SU-DHL-6 (cell line): Measurements from ENCODE around the gene P4HB.

ENCODE experiments used
- H2AFZ ChIP-seq: fragments of 200-600 bp; sonication (generic); 2 replicates; pipeline ENCODE4 v1.6.1; 2014; ENCODE audit warnings: low read depth, mild to moderate bottlenecking, moderate library complexity, mixed read lengths, antibody characterized with exemption, low read length; ENCODE audit not compliant: severe bottlenecking
- H3F3A ChIP-seq: fragments of 200-600 bp; shearing (Covaris generic); 2 replicates; pipeline ENCODE4 v1.6.0; 2016; ENCODE audit warnings: antibody characterized with exemption, mild to moderate bottlenecking; ENCODE audit not compliant: insufficient read depth
- H3K27ac ChIP-seq: fragments of 200-600 bp; sonication (generic); 2 replicates; pipeline ENCODE4 v1.5.1; 2016; ENCODE audit warnings: low read depth, mild to moderate bottlenecking, low read length, moderate library complexity, mixed read lengths
- H3K27me3 ChIP-seq: fragments of 200-600 bp; sonication (generic), shearing (Covaris generic); 2 replicates; pipeline ENCODE4 v1.6.0; 2014; ENCODE audit warnings: mild to moderate bottlenecking, low read length
- H3K36me3 ChIP-seq: fragments of 200-600 bp; sonication (generic); 2 replicates; pipeline ENCODE4 v1.6.1; 2014; ENCODE audit warnings: mild to moderate bottlenecking, low read length, mixed read lengths
- H3K4me2 ChIP-seq: fragments of 300-600, 200-600 bp; shearing (Covaris generic), sonication (generic); 2 replicates; pipeline ENCODE4 v1.6.0; 2014; ENCODE audit warnings: low read length, low read depth, mild to moderate bottlenecking; ENCODE audit not compliant: poor library complexity, severe bottlenecking
- H3K4me3 ChIP-seq: fragments of 200-600 bp; sonication (generic); 2 replicates; pipeline ENCODE4 v1.5.1; 2014; ENCODE audit warnings: antibody characterized with exemption, low read length, mild to moderate bottlenecking, mixed read lengths; ENCODE audit not compliant: insufficient read depth, poor library complexity, severe bottlenecking
- H3K79me2 ChIP-seq: fragments of 200-600 bp; sonication (generic); 2 replicates; pipeline ENCODE4 v1.6.1; 2014; ENCODE audit warnings: mild to moderate bottlenecking, low read length, moderate library complexity; ENCODE audit not compliant: insufficient read depth
- H3K9ac ChIP-seq: fragments of 200-600 bp; sonication (generic); 2 replicates; pipeline ENCODE4 v1.7.0; 2014; ENCODE audit warnings: mild to moderate bottlenecking, low read length
- H3K9me2 ChIP-seq: fragments of 200-600 bp; sonication (generic); replicated peaks from 2 replicates; pipeline ENCODE4 v1.6.1; 2014; ENCODE audit warnings: low read length; ENCODE audit not compliant: insufficient read depth
- H3K9me3 ChIP-seq: fragments of 200-600 bp; sonication (generic); 2 replicates; pipeline ENCODE4 v1.6.1; 2014; ENCODE audit warnings: low read length, mixed read lengths; ENCODE audit not compliant: insufficient read depth
- H4K20me1 ChIP-seq: fragments of 200-600 bp; sonication (generic); 2 replicates; pipeline ENCODE4 v1.6.1; 2014; ENCODE audit warnings: low read depth, mild to moderate bottlenecking, antibody characterized with exemption, low read length, moderate library complexity, mixed read lengths
- EZH2phosphoT487 ChIP-seq: fragments of 200-600 bp; sonication (generic), shearing (Covaris generic); conservative IDR thresholded peaks from 2 replicates; pipeline ENCODE4 v1.6.1; 2018; ENCODE audit warnings: mild to moderate bottlenecking, antibody characterized with exemption, low read length, moderate library complexity, mixed read lengths
- TF ChIP-seq, protein P1 (sequence below): fragments of 200-600 bp; sonication (generic); IDR thresholded peaks from one replicate; pipeline ENCODE4 v1.5.1; 2017; ENCODE audit warnings: antibody characterized with exemption, mild to moderate bottlenecking, low read length, moderate library complexity; ENCODE audit not compliant: insufficient read depth, poor library complexity, severe bottlenecking

The P4HB gene

DNA sequence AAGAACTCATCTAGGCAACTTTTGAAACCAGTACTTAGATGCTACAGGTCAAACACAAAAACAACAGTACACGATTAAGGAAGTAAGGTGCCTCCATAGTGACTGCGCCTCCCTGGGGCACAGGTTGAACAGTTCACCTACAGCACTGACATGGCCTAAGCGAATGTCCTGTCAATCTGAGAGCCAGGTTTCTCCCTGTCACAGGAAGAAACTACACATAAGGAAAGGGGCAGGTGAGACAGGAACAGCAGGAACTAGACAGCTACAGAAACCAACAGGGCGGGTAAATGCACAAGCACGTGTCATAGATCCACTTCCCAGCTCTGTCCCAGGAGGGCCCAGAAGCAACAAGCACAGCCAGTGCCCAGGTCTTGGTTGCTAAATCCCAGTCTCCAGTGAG lies 18.8 kb upstream of the P4HB start:
- Histone ChIP-seq H3K4me2 (no peak overlapping the region), H3F3A (peaks cover 28% of the 10 kb centered on the region), H4K20me1 (no peaks in the 10 kb centered on the region), H3K27me3 (no peaks in the 10 kb centered on the region), H3K9ac (no peak overlapping the region), H2AFZ (no peak overlapping the region), H3K4me3 (no peak overlapping the region), H3K36me3 (peaks cover 22% of the 10 kb centered on the region), H3K27ac (no peak overlapping the region), H3K9me3 (no peaks in the 10 kb centered on the region), H3K79me2 (0 out of 2 replicates have a peak, but pooled peaks cover 9% of the 10 kb centered on the region), H3K9me2 (no peaks in the 10 kb centered on the region)
- TF ChIP-seq, protein P1, sequence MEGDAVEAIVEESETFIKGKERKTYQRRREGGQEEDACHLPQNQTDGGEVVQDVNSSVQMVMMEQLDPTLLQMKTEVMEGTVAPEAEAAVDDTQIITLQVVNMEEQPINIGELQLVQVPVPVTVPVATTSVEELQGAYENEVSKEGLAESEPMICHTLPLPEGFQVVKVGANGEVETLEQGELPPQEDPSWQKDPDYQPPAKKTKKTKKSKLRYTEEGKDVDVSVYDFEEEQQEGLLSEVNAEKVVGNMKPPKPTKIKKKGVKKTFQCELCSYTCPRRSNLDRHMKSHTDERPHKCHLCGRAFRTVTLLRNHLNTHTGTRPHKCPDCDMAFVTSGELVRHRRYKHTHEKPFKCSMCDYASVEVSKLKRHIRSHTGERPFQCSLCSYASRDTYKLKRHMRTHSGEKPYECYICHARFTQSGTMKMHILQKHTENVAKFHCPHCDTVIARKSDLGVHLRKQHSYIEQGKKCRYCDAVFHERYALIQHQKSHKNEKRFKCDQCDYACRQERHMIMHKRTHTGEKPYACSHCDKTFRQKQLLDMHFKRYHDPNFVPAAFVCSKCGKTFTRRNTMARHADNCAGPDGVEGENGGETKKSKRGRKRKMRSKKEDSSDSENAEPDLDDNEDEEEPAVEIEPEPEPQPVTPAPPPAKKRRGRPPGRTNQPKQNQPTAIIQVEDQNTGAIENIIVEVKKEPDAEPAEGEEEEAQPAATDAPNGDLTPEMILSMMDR = no peak
- no peak for TF ChIP-seq EZH2phosphoT487

DNA sequence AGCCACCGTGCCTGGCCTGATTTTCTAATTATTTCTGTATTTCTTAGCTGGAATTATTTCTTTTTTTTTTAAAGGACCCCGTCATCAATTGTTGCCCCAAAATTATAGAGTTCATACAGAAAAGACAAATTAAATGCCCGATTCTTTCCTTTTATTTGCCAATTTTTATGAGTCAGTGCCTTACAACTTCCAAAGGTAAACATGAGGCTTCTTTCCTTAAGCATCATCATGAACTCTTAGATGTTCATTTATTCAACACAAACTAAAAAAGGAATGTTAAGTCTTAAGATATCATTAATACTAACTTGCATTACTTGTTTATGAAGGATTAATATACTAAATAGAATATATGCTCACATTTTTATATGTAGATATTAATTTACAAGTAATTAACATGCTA lies 18.0 kb upstream of the P4HB start:
- Histone ChIP-seq H3F3A (peaks cover 37% of the 10 kb centered on the region), H3K9me2 (no peaks in the 10 kb centered on the region), H3K36me3 (peaks cover 22% of the 10 kb centered on the region)

DNA sequence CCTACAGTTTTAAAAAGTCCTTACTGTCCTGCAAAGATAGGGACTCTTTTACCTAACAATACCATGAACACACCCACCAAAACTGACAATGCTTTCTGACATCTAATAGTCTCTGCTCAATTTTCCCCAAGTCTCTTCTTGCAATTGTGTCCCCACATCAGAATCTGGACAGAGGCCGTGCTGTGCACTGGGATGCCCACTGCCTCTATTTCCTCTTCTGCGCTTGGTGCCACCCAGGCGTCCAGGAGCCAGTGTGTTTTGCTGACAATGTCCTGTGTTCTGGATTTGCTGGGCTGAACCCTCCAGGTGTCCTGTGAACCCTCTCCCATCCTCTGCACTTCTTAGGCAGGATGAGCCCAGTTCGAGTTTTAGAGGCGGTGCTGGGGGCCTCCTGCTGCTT lies 17.2 kb upstream of the P4HB start:
- H3K9me2 ChIP-seq = no peaks in the 10 kb centered on the region
- H3K9me3 ChIP-seq = no peaks in the 10 kb centered on the region
- 0 out of 2 replicates have a peak, but pooled peaks cover 9% of the 10 kb centered on the region for H3K79me2 ChIP-seq
- peaks cover 43% of the 10 kb centered on the region for H3F3A ChIP-seq
- no peak for TF ChIP-seq EZH2phosphoT487
- TF ChIP-seq, protein P1 = no peak
- no peak overlapping the region for H3K27ac ChIP-seq
- H3K27me3 ChIP-seq = no peaks in the 10 kb centered on the region
- H2AFZ ChIP-seq = no peak overlapping the region
- peaks cover 22% of the 10 kb centered on the region for H3K36me3 ChIP-seq
- H3K9ac ChIP-seq = no peak overlapping the region
- no peak overlapping the region for H3K4me2 ChIP-seq
- H3K4me3 ChIP-seq = no peak overlapping the region
- no peaks in the 10 kb centered on the region for H4K20me1 ChIP-seq

More for the DNA sequence above, 18.0 kb upstream of the P4HB start:
- no peak overlapping the region for H3K9ac ChIP-seq
- no peak overlapping the region for H3K27ac ChIP-seq
- no peaks in the 10 kb centered on the region for H3K27me3 ChIP-seq
- TF ChIP-seq, protein P1 = no peak
- no peak for TF ChIP-seq EZH2phosphoT487
- no peak overlapping the region for H3K4me2 ChIP-seq
- H4K20me1 ChIP-seq = no peaks in the 10 kb centered on the region
- no peaks in the 10 kb centered on the region for H3K9me3 ChIP-seq
- 0 out of 2 replicates have a peak, but pooled peaks cover 9% of the 10 kb centered on the region for H3K79me2 ChIP-seq
- H3K4me3 ChIP-seq = no peak overlapping the region
- H2AFZ ChIP-seq = no peak overlapping the region
